Measurements from ENCODE around the gene CYB5D1.
A peak's percentile ranks its signal among the peaks of the same experiment; 100 is the strongest.
"Not testable (repeated sequence)": the region's sequence is repeated elsewhere in the genome, so short reads cannot be mapped to it uniquely, and the experiment has no call there.

Gene CYB5D1

GRCh38 chr17:7857713-7858521 is at the start of gene CYB5D1:
TSS of gene CYB5D1 (plus strand) at chr17:7858003. CDS start at chr17:7858135, 132 bp downstream.
- no peaks in the 10 kb centered on the region for H3K9me3 ChIP-seq (ENCODE audit: control insufficient read depth, insufficient read depth, low read length)
- no peaks in the 10 kb centered on the region for H3K36me3 ChIP-seq (ENCODE audit: insufficient read depth, low read length)
- H3K9ac ChIP-seq (ENCODE audit: low read depth, low read length): peak within 1 kb of the TSS; percentile 92
- peaks cover 7% of the 10 kb centered on the region; the same call in 1 of the 2 replicates for H3K4me1 ChIP-seq (ENCODE audit: insufficient read depth, low read length)

GRCh38 chr17:7809086-7809790 is 48.6 kb upstream of the CYB5D1 start:
- Histone ChIP-seq H3K36me3 (ENCODE audit: insufficient read depth, low read length) (no peaks in the 10 kb centered on the region), H3K9me3 (ENCODE audit: control insufficient read depth, insufficient read depth, low read length) (no peaks in the 10 kb centered on the region), H3K9ac (ENCODE audit: low read depth, low read length) (no peak overlapping the region), H3K4me1 (ENCODE audit: insufficient read depth, low read length) (no peaks in the 10 kb centered on the region)

GRCh38 chr17:7809791-7810343 is 47.9 kb upstream of the CYB5D1 start:
- H3K9ac ChIP-seq (ENCODE audit: low read depth, low read length); H3K4me1 ChIP-seq (ENCODE audit: insufficient read depth, low read length); H3K36me3 ChIP-seq (ENCODE audit: insufficient read depth, low read length); H3K9me3 ChIP-seq (ENCODE audit: control insufficient read depth, insufficient read depth, low read length): not testable (repeated sequence)

- no peaks in the 10 kb centered on the region for H3K36me3 ChIP-seq (ENCODE audit: insufficient read depth, low read length)
- no peaks in the 10 kb centered on the region; the same call in 1 of the 2 replicates for H3K9me3 ChIP-seq (ENCODE audit: control insufficient read depth, insufficient read depth, low read length)
- H3K9ac ChIP-seq (ENCODE audit: low read depth, low read length): no peak overlapping the region
These were observed 46.6 kb upstream of the CYB5D1 start for GRCh38 chr17:7811251-7811650.

GRCh38 chr17:7814969-7815368 is 42.8 kb upstream of the CYB5D1 start:
- Histone ChIP-seq H3K9ac (ENCODE audit: low read depth, low read length) (no peak overlapping the region), H3K9me3 (ENCODE audit: control insufficient read depth, insufficient read depth, low read length) (no peaks in the 10 kb centered on the region; the same call in 1 of the 2 replicates)

More at GRCh38 chr17:7811251-7811650, 46.6 kb upstream of the CYB5D1 start:
- no peaks in the 10 kb centered on the region for H3K4me1 ChIP-seq (ENCODE audit: insufficient read depth, low read length)

GRCh38 chr17:7816926-7817642 is 40.7 kb upstream of the CYB5D1 start:
- Histone ChIP-seq H3K9ac (ENCODE audit: low read depth, low read length) (no peak overlapping the region), H3K9me3 (ENCODE audit: control insufficient read depth, insufficient read depth, low read length) (no peaks in the 10 kb centered on the region; the same call in 1 of the 2 replicates), H3K4me1 (ENCODE audit: insufficient read depth, low read length) (no peaks in the 10 kb centered on the region), H3K36me3 (ENCODE audit: insufficient read depth, low read length) (no peaks in the 10 kb centered on the region)

More at GRCh38 chr17:7814969-7815368, 42.8 kb upstream of the CYB5D1 start:
- Histone ChIP-seq H3K4me1 (ENCODE audit: insufficient read depth, low read length) (no peaks in the 10 kb centered on the region), H3K36me3 (ENCODE audit: insufficient read depth, low read length) (no peaks in the 10 kb centered on the region)

- Histone ChIP-seq H3K9me3 (ENCODE audit: control insufficient read depth, insufficient read depth, low read length) (no peaks in the 10 kb centered on the region; the same call in 1 of the 2 replicates), H3K4me1 (ENCODE audit: insufficient read depth, low read length) (no peaks in the 10 kb centered on the region)
These were observed 40.2 kb upstream of the CYB5D1 start for GRCh38 chr17:7817643-7817964.

GRCh38 chr17:7818026-7818425 is 39.8 kb upstream of the CYB5D1 start:
- Histone ChIP-seq H3K9ac (ENCODE audit: low read depth, low read length) (no peak overlapping the region), H3K4me1 (ENCODE audit: insufficient read depth, low read length) (no peaks in the 10 kb centered on the region), H3K36me3 (ENCODE audit: insufficient read depth, low read length) (no peaks in the 10 kb centered on the region), H3K9me3 (ENCODE audit: control insufficient read depth, insufficient read depth, low read length) (no peaks in the 10 kb centered on the region; the same call in 1 of the 2 replicates)

More at GRCh38 chr17:7817643-7817964, 40.2 kb upstream of the CYB5D1 start:
- Histone ChIP-seq H3K36me3 (ENCODE audit: insufficient read depth, low read length) (no peaks in the 10 kb centered on the region), H3K9ac (ENCODE audit: low read depth, low read length) (no peak overlapping the region)

- H3K36me3 ChIP-seq (ENCODE audit: insufficient read depth, low read length): no peaks in the 10 kb centered on the region
- no peaks in the 10 kb centered on the region; the same call in 1 of the 2 replicates for H3K9me3 ChIP-seq (ENCODE audit: control insufficient read depth, insufficient read depth, low read length)
- H3K9ac ChIP-seq (ENCODE audit: low read depth, low read length): no peak overlapping the region
- H3K4me1 ChIP-seq (ENCODE audit: insufficient read depth, low read length): no peaks in the 10 kb centered on the region
These were observed 38.8 kb upstream of the CYB5D1 start for GRCh38 chr17:7818746-7819645.

- Histone ChIP-seq H3K9ac (ENCODE audit: low read depth, low read length) (no peak overlapping the region), H3K36me3 (ENCODE audit: insufficient read depth, low read length) (no peaks in the 10 kb centered on the region), H3K9me3 (ENCODE audit: control insufficient read depth, insufficient read depth, low read length) (no peaks in the 10 kb centered on the region), H3K4me1 (ENCODE audit: insufficient read depth, low read length) (no peaks in the 10 kb centered on the region)
These were observed 37.6 kb upstream of the CYB5D1 start for GRCh38 chr17:7820231-7820630.

- no peak overlapping the region for H3K9ac ChIP-seq (ENCODE audit: low read depth, low read length)
- H3K4me1 ChIP-seq (ENCODE audit: insufficient read depth, low read length): no peaks in the 10 kb centered on the region; the same call in 1 of the 2 replicates
- H3K36me3 ChIP-seq (ENCODE audit: insufficient read depth, low read length): no peaks in the 10 kb centered on the region
- H3K9me3 ChIP-seq (ENCODE audit: control insufficient read depth, insufficient read depth, low read length): no peaks in the 10 kb centered on the region
These were observed 35.7 kb upstream of the CYB5D1 start for GRCh38 chr17:7822126-7822525.

- Histone ChIP-seq H3K36me3 (ENCODE audit: insufficient read depth, low read length) (no peaks in the 10 kb centered on the region), H3K9me3 (ENCODE audit: control insufficient read depth, insufficient read depth, low read length) (no peaks in the 10 kb centered on the region), H3K4me1 (ENCODE audit: insufficient read depth, low read length) (no peaks in the 10 kb centered on the region; the same call in 1 of the 2 replicates), H3K9ac (ENCODE audit: low read depth, low read length) (no peak overlapping the region)
These were observed 34.2 kb upstream of the CYB5D1 start for GRCh38 chr17:7823581-7824001.

All from ES-I3 (cell line).